NCI-H460 (cell line): Measurements from ENCODE around the gene PRXL2B. TPM values are rescaled to one million over a fixed set of nuclear protein-coding genes. Genes with fewer than 3 reads are reported as not detected.

Source experiments
- DNase-seq: peaks from one replicate; pipeline ENCODE4 v3.0.0-alpha.2; 2016; ENCODE audit warnings: low read depth; ENCODE audit errors: extremely low read depth
- total RNA-seq: library from RNA; depleted of rRNA; stranded (reverse); fragments of >200 nt; shearing (Covaris generic); gene quantifications from 2 replicates; pipeline ENCODE4 v1.2.3, GENCODE V29; 2014

Gene PRXL2B
- total RNA-seq, 1 experiment from 2014 or later = 4.7 TPM

DNA sequence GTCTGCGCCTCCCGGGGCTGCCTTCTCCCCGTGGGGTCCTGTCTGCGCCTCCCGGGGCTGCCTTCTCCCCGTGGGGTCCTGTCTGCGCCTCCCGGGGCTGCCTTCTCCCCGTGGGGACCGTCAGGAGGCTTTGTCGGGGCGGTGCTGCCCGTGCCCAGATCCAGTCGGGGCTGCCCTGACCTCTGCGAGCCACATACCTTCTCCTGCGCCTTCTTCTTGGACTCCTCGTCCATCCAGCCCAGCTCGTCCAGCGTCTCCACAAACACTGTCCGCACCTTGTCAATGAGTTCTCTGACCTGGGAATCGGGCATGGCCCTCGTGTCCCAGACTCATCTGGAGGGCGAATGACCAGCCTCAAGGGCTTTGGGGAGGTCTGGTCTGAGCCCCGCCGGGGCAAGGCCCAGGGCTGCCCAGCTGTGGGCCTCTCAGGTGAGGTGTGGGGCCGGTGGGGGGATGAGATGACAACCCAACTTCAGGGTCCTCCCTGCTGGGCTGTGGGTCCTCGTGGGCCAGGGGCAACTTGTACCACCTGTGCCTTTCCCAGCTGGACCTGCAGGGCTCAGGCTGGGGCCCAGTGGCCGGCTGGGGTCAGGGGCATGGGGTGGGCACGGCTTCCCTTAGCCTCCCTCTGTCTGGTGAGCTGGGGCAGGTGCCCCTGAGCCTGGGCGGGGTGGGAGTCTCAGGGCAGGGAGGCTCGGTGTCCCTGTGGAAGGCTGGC, 9.4 kb downstream of the PRXL2B start:
- no peak for DNase-seq

DNA sequence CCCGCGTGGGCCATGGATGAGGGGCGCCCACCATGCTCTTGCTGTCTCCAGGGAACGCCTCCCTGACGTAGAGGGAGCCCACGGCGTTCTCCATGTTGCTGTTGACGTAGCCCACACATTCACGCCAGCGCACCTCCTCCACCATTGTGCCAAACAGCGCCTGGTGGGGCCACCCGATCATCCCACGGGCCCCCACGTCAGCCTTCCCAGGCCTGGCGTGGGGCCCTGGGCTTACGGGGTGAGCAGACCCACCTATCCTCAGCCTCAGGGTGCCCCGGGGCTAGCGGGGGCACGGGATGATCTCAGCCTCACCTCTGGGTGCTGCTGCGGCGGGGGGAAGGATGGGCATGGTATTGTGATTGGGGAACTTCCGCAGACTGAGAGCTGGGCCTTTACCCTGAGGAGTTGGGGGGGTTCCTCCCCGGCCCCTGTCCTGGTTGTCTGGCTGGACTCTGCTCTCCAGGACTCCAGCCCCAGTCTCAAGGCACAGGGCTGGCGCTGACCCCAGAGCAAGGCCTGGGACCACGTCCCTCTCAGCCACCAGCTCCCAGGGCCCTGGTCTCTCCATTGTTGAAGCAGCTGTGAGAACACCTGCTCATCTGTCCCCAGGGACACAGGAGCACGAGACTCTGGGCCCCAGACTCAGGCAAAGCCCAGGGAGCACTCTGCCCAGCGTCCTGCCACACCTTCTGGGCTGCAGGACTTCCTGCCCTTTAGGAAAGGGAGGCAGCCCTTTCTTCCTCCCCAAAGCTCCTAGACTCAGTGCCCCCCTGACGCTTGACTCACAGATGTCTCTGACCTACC, 10.2 kb downstream of the PRXL2B start:
- DNase-seq = no peak

DNA sequence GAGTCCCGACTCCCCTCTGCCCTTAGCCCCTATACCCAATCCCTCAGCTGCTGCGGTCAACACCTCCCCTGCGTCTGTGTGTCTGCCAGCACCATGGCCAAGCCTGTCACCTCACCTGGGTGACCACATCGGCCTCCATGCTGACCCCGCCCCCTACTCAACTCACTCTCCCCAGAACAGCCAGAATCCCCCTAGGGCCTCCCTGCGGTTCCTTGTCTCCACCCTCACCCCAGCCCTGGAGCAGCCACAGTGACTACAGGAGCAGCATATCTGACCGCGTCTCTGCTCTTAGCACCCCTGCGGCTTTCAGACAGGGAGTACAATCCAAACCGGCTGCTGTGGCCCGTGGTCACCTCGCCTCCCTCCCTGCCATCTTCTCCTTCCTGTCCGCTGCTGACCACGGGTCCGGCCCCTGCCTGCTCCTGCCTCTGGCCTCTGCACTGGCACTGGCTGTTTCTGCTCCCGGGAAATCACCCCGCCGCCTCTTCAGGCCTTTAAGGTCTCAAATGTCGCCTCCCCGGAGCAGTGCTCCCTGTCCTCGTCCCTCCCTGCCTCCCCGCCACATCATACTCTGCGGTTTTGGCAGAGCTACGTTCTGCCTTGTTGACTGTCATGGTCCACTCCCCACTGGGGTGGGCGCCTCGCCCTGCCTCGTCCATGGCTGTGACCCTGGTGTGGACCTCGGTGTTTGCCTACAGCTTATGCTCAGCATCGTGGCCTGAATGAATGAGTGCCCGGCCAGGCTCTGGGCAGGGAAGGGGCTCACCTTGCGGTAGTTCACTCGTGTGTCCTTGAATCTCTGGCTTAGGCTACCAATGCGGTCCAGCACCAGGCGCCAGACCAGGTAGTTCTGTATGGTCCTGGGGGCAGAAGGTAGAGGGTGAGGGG, 11.1 kb downstream of the PRXL2B start:
- no peak for DNase-seq

DNA sequence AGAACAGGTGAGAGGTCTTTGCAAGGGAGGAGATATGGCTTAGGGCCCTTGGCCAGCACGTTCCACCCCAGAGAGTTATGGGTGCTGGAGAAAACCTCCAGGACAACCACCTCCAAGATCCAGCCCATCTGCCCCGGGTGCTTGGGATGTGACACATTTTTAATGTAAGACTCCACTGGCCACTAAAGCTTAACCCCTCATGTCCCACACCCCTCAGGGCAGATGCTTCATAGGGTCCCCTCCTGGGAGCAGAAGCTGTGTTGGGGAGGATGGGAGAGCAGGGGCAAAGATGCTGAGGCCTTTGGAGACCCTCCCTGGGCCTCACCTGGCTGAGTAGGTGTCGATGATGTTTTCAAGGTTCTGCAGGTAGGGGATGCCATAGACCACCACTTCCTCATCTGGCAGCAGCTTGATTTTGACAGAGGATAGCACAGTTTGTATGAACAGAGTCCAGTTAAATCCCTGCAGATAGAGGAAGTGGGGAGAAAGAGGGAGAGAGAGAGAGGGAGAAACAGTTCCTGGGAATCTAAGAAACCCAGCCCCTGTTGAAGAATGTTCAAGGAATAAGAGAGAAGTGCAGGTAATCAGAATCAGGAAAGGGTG, 11.9 kb downstream of the PRXL2B start:
- no peak for DNase-seq

DNA sequence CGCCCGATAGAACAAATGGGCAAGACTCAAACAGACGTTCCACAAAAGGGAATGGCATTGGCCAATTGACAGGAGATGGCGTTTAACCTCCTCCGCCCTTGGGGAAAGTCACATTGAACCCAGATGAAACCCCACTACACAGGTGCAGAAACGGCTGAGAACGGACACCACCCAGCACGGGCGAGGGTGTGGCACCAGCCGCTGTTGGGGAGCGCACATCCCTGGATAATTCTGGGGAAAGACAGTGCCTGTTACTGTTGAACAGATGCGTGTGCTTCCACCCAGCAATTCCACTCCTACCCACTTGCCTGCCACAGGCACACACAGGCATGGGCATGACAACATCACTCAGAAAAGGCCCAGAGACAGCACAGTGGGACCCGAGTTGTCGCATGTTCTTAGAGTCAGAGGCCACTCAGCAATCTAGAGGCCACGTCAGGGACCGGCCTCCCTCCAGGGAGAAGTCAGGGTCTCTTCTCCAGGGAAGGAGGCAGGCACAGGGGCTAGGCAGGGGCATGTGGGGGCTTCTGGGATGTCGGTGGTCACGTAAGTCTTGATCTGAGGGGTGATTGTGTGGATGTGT, 15.2 kb downstream of the PRXL2B start:
- no peak for DNase-seq

DNA sequence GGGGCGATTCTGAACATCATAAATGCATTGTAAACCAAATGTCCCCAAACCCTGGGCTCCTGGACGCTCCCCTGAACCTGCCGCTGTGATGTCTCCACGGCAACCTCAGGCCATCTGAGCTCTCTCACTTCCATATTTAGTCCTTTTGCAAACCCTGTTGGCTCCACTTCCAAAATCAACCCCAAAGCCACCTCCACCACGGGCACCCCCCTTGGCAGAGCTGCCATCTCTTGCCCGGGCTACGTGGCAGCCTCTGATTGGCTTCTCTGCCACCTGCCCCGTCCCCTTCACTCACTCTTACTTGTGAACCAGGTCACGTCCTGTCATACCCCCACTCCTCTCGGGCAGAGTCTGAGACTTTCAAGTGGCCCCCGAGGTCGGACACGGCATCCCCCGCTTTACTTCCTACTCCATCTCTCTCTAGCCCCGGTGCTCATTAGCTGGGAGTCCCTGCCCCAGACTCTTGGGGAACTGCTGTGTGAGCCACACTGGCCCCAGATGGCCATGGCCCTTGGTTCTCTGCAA, 15.8 kb downstream of the PRXL2B start:
- DNase-seq = no peak

DNA sequence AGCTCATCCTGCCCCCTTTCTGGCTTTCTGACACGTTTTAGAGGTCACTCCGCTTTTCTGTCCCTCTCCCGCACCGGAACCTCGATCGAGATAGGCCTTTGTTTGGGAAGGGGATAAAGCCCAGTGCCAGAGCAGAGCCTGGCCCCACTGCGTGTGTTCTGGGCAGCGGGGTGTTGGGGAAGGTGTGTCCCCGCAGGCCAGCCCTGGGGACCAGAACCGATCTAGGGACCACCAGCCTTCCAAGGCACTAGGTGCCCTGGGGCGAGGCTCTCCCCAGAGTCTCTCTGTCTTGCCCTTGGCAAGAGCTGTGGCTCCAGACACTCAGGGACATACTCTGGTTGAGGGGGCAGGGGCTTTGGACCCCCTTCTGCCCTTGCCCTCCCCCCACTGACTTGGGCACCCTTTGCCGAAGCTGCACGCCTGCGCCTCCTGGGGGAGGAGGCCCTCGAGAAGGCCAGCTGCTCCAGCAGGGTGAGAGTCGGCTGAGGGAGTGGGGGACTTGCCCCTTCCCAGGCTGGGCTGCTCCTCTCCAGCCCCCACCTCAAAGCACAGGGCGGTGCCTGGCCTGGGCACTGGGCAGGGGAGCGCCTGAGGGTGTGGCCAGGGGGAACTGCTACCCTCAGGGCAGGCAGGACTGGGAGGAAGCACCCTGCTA, 16.4 kb downstream of the PRXL2B start:
- DNase-seq = no peak

DNA sequence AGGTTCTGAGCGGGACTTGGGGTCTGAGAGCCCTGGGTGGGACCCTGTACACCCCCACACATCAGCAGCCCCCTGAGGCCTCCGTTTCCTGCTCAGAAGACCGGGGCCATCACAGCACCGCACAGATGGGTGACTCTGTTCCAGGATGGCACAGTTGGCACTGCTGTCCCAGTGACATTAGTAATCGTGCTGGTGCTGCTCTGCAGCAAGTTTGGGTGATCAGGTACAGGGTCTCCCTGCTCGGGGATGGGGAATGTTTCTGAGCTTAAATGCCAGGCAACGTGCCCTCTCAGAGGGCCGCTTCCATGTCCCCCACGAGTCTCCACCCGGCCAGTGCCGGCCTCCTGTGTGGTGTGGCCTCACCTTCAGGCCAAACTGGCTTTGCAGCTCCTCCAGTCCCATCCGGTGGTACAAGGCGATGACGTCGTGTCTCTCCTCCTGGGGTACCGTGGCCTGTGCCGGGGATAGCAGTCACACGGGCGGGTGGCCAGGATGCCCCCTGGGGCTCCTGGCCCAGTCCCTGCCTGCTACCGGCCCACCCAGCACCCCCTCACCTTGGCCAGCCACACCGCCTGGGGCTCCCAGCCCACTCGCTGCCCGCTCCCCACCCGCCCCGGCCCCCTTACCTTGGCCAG, 17.1 kb downstream of the PRXL2B start:
- no peak for DNase-seq

DNA sequence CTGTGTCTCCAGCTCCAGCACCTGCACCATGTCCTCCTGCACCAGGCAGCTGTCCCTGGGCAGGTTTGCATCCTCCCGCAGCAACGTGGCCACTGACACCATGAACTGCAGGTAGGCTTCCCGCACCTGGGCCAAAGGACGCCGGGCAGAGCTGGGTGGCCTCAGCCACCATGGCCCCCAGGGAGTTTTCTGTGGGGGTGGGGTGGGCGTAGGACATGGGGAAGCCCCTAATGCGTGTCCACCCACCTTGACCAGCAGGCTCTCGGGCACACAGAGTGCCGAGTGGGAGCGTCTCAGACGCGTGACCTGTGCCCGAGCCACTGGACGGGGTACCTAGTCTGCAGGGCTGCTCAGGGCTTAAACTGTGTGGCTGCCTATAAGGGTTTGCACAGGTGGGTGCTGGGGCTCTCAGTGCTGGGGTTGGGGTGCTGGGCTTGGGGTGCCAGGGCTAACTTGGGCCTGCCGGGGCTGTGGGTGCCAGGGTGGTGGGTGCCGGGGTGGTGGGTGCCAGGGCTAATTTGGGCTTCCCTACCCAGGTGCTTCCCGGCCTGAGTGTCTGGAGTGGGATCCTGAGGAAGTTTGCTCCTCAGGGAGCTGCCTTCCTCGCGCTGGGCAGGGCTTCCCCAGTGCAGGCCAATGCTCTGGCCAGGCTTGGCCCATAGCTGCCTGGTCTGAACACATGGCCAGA, 17.7 kb downstream of the PRXL2B start:
- no peak for DNase-seq

DNA sequence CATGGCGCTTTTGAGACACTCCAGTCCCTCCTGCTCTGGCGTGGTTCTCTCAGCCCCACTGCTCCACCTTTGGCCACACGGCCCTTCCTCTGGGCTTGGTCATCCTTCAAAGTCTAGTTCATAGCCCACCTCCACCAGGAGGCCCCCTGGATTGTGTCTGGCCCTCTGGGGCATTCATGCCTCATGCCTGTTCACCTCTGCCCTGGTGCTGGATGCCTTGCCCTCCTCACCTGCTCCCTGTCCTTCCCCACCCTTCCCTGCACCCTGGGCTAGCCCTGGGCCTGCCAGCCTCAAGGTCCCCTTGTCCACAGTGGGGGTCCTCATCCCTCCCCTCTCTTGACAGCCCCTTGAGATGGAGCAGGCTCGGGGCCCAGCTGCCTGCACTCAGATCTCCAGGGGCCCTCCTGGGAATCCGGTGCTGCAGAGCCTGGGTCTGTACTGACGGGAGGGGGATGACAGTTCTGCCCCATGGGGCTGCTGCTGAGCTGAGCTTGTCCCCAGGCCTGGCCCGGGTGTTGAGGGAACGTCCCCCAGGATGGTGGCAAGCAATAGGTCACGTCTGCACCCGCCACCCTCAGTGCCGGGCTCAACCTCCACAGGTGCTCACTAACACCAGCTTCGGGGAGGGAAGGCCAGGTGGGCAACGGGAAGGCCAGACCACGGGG, 18.4 kb downstream of the PRXL2B start:
- DNase-seq = no peak

DNA sequence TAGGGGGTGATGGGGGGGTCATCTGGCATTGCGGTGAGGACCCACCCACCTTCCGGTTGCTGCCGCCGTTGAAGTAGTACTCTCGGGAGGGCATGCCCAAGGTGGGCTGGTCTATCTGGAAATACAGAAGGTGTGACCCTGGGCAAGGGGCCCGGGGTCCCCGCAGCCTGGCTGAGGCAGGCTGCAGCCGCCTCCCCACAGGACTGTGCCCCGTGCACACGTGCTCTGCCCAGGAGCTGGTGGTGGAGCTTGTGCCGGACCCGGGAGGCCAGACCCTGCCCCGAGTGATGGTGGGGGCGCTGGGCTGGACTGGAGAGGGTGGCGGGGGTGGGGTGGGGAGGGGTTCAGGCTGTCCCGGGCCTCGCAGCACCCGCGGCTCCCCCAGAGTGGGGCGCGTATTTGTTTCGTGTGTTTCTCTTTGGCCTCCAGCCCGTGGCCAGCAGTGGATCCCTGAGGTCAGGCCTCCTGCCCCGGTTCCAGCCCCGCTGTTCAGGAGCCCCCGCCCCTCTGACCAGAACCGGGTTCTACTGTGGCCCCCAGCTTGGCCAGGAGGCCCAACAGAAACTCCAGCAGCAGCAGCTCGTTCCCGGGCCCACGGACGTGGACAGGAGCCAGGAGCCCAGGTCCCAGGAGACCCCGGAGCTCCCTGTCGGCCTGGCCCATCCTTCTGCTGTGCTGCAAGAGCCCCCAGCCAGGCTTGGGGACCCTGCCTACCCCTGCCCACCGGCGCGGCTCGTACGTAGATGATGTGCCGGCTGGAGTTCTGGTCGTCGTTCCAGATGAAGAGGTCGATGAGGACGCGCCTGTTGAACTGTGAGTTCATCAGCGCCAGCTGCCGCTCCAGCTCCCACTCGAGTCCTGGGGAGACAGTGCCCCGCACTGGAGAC, 19.2 kb downstream of the PRXL2B start:
- no peak for DNase-seq

DNA sequence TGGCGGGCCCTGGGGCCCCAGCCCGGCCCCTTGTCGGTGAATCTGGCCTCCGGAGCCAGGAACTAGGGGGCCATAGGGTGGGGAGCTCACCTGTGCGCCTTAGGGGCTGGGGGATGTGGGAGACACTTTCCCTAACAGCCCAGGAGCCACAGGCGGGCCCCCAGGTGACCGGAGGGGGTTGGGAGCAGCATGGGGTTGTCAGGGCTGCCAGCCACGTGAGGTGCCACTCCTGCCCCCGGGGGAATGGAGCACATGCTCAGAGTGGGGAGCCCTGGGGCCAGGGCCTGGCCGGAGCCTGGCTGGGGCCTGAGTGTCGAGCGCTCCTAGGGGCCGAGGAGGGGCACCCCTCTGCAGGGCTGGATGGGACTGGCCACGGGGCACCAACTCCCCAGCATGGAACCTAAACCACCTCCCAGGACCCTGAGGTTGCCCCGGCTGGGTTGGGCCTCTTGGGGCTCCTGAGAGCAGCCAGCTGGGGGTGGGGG, 19.9 kb downstream of the PRXL2B start:
- DNase-seq = no peak

DNA sequence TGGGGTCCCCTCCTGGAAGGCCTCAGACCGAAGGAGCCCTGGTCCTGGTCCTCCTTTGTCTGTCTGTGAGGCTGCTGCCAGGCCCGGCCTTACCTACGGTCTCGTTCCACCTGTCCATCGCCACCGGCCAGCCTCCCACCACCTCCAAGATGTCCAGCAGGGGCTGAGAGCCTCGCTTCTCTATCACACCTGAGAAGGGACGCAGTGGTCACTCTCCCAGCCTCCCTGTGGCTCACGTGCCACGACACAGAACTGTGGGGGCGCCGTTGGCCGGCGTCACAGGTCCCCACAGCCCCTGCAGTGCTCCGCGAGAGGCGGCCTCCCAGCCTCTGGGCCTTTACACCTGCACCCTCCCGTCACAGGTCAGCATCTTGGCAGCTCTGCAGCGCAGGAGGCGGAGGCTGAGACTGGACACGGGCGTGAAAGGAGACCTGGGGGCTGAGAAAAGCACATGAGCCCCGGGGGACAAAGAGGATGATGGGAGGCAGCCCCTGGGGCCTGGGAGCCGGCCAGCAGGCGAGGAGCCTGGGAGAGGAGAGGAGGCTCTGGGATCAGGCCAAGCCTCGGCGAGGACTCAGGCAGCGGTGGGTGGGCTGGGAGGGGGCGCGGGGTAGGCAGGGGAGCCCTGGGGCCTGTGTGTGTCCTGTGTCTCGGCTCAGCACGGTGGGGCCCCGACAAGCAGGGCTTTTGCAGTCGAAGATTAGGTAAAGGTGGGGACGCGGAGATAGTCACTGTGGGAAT, 20.5 kb downstream of the PRXL2B start:
- DNase-seq = no peak

DNA sequence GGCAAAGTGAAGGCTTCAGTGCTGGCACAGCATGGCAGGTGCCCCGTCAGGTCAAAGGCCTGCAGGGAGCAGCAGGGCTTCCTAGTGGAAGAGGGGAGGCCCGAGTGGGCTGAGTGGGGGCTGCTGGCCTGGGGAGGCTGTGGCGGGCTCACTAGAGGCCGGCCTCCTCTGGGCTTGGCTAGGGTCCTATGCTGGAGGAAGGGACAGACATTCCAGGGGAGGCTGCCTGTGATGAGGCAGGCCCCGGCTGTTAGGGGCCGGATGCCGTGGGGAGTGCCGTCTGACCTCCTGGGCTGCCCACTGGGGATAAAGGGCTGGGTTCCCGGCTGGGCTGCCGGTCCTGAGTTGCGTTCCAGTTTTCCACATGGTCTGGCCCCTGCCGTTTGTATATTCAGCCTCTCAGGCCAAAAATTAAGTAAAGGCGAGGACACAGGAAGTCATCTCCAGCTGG, 21.1 kb downstream of the PRXL2B start:
- no peak for DNase-seq

DNA sequence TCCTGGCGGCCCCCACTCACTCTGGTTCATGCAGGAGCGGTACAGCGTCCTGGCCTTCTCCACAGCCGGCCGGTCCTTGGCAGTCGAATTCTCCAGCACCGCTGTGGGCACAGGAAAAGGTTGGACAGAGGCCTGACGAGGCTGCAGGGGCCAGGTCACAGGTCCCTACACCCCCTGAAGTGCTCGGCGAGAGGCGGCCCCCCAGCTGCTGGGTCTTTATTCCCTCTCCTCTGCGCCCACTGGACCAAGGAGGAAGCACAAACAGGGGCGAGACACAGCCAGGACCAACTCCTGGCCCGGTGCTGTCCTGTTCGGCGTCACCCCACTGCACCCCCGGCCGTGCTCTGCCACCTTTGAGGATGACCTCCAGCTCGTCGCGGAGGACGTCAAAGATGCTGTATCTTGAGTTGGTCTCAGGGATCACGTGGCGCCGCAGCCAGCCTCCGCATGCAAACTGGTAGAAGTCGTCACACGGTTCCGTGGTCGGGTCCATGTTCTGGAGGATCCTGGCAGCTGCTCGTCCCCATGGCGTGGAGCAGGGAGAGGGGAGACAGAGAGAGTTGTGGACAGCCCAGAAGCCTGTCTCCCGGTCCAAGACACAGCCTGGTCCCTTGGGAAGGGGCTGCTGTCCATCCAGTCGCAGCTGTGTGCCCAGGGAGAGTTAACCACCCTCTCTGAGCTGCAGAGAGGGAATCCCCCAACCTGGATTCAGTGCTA, 22.9 kb downstream of the PRXL2B start:
- DNase-seq = no peak
